HG03565 (cell line): Measurements from ENCODE around the gene FFAR1.

ENCODE experiments used
- ATAC-seq: cut with Tn5 transposase; IDR thresholded peaks from one replicate; pipeline ENCODE4 v1.9.1; 2021; ENCODE audit warnings: mild to moderate bottlenecking, moderate library complexity; ENCODE audit not compliant: unreplicated experiment

FFAR1 gene

GRCh38 chr19:35383536-35383935 is 35.8 kb downstream of the FFAR1 start:
- no peak for ATAC-seq

DNA sequence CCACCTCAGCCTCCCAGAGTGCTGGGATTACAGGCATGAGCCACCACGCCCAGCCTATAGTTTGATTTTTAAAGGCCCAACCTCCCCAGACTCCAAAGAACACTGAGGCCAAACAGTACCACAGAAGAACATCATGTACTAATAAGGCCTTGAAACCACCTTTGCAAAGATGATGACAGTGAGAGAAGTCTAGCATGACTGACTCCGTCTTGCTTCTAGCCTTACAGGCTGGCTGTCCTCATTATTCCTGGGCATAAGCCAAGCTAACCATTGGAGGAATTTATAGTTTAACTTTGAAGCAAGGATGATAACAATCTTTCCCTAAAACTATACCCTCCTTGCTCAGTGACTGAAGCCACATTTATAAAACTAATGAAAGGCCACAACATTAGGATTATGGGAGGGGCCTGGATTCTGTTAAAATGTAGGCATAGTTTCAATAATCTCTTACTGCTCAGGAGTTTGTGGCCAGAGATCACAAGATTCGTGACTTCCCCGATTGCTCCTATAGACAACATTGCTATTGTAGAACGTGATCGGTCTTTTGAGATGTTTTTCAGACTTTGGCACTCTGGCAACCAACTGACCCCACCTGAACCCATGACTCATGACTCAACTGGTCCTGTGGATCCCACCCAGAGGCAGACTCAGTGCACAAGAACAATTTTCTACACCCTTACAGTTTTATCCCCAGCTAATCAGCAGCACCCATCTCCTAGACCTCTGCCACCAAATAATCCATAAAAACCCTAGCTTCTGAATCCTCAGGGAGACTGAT is 40.8 kb downstream of the FFAR1 start:
- no peak for ATAC-seq

GRCh38 chr19:35389192-35389861 is 41.6 kb downstream of the FFAR1 start:
- ATAC-seq: no peak

DNA sequence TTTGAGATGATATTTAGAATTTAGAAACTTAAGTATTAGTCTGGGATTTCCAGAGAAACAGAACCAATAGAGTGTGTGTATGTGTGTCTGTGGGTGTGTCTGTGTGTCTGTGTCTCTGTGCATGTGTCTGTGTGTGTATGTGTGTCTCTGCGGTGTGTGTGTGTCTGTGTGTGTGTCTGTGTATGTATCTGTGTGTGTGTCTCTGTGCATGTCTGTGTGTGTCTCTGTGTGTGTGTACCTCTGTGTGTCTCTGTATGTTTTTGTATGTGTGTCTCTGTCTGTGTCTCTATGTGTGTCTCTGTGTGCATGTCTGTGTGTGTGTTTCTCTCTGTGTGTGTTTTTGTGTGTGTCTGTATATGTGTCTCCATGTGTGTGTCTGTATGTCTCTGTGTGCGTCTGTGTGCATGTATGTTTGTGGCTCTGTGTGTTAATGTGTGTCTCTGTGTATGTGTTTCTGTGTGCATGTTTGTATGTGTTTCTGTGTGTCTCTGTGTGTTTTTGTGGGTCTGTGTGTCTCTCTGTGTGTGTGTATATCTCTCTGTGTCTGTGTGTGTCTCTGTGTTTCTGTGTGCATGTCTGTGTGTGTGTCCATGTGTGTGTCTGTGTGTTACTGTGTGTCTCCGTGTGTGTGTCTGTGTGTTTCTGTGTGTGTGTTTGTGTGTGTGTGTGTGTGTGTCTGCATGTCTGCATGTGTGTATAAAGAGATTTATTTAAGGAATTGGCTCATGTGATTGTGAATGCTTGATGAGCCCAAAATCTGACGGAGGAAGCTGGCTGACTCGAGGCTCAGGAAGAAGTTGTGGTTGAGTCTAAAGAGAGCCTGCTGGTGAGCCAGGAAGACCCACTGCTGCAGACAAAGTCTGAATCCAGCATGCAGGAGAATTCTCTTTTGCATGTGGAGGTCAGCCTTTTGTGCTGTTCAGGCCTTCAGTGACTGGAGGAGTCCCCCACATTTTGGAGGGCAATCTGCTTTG is 45.3 kb downstream of the FFAR1 start:
- ATAC-seq: no peak

DNA sequence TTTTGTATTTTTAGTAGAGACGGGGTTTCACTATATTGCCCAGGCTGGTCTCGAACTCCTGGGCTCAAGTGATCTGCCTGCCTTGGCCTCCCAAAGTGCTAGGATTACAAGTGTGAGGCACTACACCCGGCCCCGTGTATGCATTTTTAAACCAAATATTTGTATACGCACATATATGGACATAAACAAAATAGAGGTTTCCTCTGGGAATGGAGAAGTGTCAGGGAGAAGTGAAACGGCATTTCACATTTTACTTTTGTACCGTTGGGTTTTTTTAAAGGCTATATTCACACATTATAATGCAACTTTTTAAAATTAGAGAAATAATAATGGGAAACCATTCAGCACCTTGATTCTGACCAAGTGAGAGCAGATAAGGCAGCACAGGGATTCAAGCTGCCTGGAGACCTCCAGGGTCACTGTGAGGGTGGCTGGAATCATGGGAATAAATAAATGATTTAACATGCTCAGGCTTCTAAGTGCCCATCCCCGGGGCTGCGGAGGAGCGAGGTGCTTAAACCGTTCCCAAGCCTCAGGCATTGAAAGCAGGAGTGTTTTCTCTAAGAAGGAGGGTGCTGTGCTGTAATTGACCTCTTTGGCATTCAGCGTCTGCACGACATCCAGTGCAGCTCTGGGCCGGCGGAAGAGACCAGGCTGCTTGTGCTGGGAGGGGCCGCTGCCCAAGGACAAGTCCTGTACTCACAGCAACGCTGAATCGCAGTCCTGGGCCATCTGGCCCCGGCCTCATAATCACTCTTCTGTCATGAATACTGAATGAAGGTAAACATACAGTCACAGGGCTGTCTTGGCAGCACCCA is 47.9 kb downstream of the FFAR1 start:
- ATAC-seq: no peak

DNA sequence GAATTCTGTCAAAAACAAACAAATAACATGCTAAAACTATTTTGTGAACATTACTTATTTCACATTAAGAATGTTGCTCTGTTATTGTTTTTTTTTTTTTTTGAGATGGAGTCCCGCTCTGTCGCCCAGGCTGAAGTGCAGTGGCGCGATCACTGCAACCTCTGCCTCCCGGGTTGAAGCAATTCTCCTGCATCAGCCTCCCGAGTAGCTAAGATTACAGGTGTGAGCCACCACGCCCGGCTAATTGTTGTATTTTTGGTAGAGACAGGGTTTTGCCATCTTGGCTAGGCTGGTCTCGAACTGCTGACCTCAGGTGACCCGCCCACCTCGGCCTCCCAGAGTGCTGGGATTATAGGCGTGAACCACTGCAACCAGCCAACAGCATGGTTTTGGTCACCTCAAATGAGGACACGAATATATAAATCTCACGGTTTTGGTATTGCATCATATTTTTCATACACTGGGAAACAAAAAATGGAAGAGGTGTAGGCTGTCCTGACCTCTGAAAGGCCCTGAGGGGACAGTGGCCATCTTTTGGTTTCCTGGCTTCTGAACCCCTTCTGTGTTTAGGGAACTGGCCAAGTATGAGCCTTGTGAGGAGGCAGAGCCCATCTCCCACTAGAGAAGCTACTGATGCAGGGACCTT is 48.7 kb downstream of the FFAR1 start:
- no peak for ATAC-seq

GRCh38 chr19:35397064-35397463 is 49.4 kb downstream of the FFAR1 start:
- ATAC-seq: no peak
